GM18499 (cell line): ENCODE measurements around the gene RAB11FIP5.

ENCODE experiments used
- ATAC-seq: cut with Tn5 transposase; IDR thresholded peaks from one replicate; pipeline ENCODE4 v1.9.1; 2021; ENCODE audit warnings: moderate number of reproducible peaks; ENCODE audit not compliant: insufficient read depth, unreplicated experiment

The RAB11FIP5 gene

GRCh38 chr2:73034661-73035375 is 77.9 kb downstream of the RAB11FIP5 start:
- no peak for ATAC-seq

DNA sequence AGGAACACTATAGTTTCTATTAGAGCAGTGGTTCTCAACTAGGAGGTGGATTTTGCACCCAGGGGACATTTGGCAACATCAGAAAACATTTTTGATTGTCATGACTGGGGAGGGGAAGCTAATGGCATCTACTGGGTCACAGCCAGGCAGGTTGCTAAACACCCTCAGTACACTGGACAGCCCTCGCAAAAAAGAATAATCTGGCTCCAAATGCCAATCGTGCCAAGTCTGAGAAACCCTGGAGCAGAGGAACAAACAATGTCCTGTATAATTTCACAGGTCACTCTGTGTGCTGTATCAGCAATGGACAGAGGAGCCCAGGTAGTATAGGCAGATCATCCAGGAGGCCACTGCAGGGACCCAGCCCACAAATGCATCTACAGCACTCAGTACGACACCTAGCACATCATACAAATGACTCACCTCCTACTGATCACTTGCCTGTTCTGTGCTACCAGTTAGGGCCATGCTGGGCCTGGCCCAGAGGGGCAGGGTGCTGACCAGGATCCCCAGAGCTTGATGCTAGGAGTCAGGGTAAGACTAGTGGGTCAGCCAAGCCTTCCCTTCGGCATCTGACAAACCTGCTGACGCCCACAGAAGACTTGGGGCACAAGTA is 78.9 kb downstream of the RAB11FIP5 start:
- no peak for ATAC-seq

GRCh38 chr2:73033142-73033765 is 79.5 kb downstream of the RAB11FIP5 start:
- no peak for ATAC-seq

DNA sequence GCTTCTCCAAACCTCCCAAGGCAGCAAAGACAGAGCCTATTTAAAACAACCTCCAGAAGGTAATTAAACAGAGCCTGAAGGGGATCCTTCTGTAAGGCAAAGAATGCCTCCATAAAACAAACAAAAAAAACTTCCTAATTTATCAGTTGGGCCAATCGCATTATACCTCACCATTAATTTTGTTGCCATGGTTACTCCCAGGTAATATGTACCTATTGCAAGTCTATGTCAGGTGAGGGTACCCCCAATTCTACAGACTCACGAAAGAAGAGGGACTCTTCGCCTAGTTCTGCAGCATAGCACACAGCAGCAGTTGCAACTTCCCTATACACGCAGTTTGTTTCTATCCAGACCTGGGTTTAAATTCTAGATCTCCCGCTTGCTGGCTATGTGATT is 80.0 kb downstream of the RAB11FIP5 start:
- no peak for ATAC-seq

- ATAC-seq = no peak
These were observed 80.7 kb downstream of the RAB11FIP5 start for GRCh38 chr2:73031725-73032701.

GRCh38 chr2:73031095-73031678 is 81.6 kb downstream of the RAB11FIP5 start:
- ATAC-seq = no peak

GRCh38 chr2:73028841-73029240 is 83.9 kb downstream of the RAB11FIP5 start:
- no peak for ATAC-seq

DNA sequence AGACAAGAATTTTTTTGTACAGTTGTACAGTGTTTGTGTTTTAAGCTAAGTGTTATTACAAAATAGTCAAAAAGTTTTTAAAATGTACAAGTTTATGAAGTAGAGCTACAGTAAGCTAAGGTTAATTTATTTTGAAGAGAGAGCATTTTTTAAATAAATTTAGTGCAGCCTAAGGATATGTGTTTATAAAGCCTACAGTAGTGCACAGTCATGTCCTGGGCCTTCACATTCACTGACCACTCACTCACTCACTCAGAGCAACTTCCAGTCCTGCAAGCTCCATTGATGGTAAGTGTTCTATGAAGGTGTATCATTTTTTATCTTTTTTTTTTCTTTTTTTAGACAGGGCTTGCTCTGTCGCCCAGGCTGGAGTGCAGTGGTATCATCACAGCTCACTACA is 85.4 kb downstream of the RAB11FIP5 start:
- ATAC-seq = no peak

GRCh38 chr2:73023497-73023896 is 89.3 kb downstream of the RAB11FIP5 start:
- no peak for ATAC-seq
